Fibroblast of lung (primary cell): ENCODE measurements around the gene DDAH1. TPM values are rescaled to one million over a fixed set of nuclear protein-coding genes. Genes with fewer than 3 reads are reported as not detected.
A peak's percentile ranks its signal among the peaks of the same experiment; 100 is the strongest.

Experiments
- DNase-seq, 2 donors: peaks; one replicate each; pipeline versions ENCODE4 v3.0.0 to v3.0.0-alpha.2; 2010; ENCODE audit warnings: low read depth in 2 of 2
- H2AFZ ChIP-seq: 2 replicates; pipeline ENCODE4 v1.5.1; 2012; ENCODE audit warnings: low read length, control low read depth, inconsistent platforms
- H3K27ac ChIP-seq: 2 replicates; pipeline ENCODE4 v1.5.1; 2011; ENCODE audit warnings: low read length, control low read depth; ENCODE audit not compliant: insufficient read depth
- H3K27me3 ChIP-seq: 2 replicates; pipeline ENCODE4 v1.5.1; 2011; ENCODE audit warnings: mild to moderate bottlenecking, low read length; ENCODE audit not compliant: control insufficient read depth, insufficient read depth
- H3K36me3 ChIP-seq: 2 replicates; pipeline ENCODE4 v1.5.1; 2011; ENCODE audit warnings: low read length; ENCODE audit not compliant: control insufficient read depth, insufficient read depth
- H3K4me1 ChIP-seq: 2 replicates; pipeline ENCODE4 v1.5.1; 2011; ENCODE audit warnings: low read length; ENCODE audit not compliant: control insufficient read depth, insufficient read depth; ENCODE audit errors: extremely low read depth
- H3K4me2 ChIP-seq: 2 replicates; pipeline ENCODE4 v1.5.1; 2011; ENCODE audit warnings: low read length, control low read depth; ENCODE audit not compliant: insufficient read depth; ENCODE audit errors: extremely low read depth
- H3K4me3 ChIP-seq, 4 experiments: fragments of 200-600 bp in 1 of 4; sonication (generic) in 1 of 4; replicated peaks in 1 of 4; 2 replicates each; pipeline ENCODE4 v1.5.1; 2011 to 2016; ENCODE audit warnings: low read length in 4 of 4, low read depth in 3 of 4, mild to moderate bottlenecking in 3 of 4, control low read depth in 2 of 4, inconsistent platforms in 1 of 4, mixed read lengths in 1 of 4; ENCODE audit not compliant: insufficient read depth in 1 of 4; ENCODE audit errors: control extremely low read depth in 1 of 4
- H3K79me2 ChIP-seq: 2 replicates; pipeline ENCODE4 v1.5.1; 2012; ENCODE audit warnings: mild to moderate bottlenecking, low read length, inconsistent platforms; ENCODE audit not compliant: control insufficient read depth, insufficient read depth
- H3K9ac ChIP-seq: 2 replicates; pipeline ENCODE4 v1.5.1; 2011; ENCODE audit warnings: mild to moderate bottlenecking, low read length, control low read depth; ENCODE audit not compliant: insufficient read depth
- H3K9me3 ChIP-seq: 2 replicates; pipeline ENCODE4 v1.5.1; 2012; ENCODE audit warnings: low read depth, low read length; ENCODE audit not compliant: control insufficient read depth, insufficient read depth
- H4K20me1 ChIP-seq: 2 replicates; pipeline ENCODE4 v1.5.1; 2011; ENCODE audit warnings: low read length; ENCODE audit not compliant: control insufficient read depth, insufficient read depth; ENCODE audit errors: extremely low read depth
- CTCF ChIP-seq, 2 donors: IDR thresholded peaks in 1 of 2; conservative IDR thresholded peaks in 1 of 2; 1 replicate in 1 of 2; 2 replicates in 1 of 2; pipeline ENCODE4 v1.5.1; 2011 to 2012; ENCODE audit warnings: low read length in 2 of 2, control low read depth in 1 of 2, inconsistent platforms in 1 of 2, low read depth in 1 of 2, mild to moderate bottlenecking in 1 of 2
- EZH2 ChIP-seq: IDR thresholded peaks from 2 replicates; pipeline ENCODE4 v1.5.1; 2012; ENCODE audit warnings: low read length, control low read depth, mild to moderate bottlenecking; ENCODE audit errors: missing control alignments
- polyA plus RNA-seq, 2 donors: library from polyadenylated mRNA; depleted of rRNA in 1 of 2; stranded (reverse) in 1 of 2; unstranded in 1 of 2; fragments of >200 nt; gene quantifications; 2 replicates each; pipeline ENCODE4 v1.2.1, GENCODE V29; 2011 to 2012; ENCODE audit warnings: missing spikeins in 1 of 2
- total RNA-seq: library from RNA; depleted of rRNA; stranded (reverse); fragments of >200 nt; gene quantifications from 2 replicates; pipeline ENCODE4 v1.2.1, GENCODE V29; 2014

Gene DDAH1
- total and polyA plus RNA-seq, 2 donors (not counting 1 experiment from before 2014, with no cell fraction given), result 50.0 to 218 TPM

- Histone ChIP-seq H2AFZ (no peak overlapping the region), H3K27me3 (no peaks in the 10 kb centered on the region), H3K4me3 (no peak overlapping the region), H3K36me3 (no peaks in the 10 kb centered on the region), H3K79me2 (peaks cover 25% of the 10 kb centered on the region), H3K4me2 (no peak overlapping the region), H4K20me1 (no peaks in the 10 kb centered on the region), H3K9me3 (no peaks in the 10 kb centered on the region), H3K27ac (no peak overlapping the region), H3K9ac (no peak overlapping the region), H3K4me1 (peaks cover 19% of the 10 kb centered on the region)
- TF ChIP-seq CTCF (conservative IDR thresholded peaks at IDR 0.05 in 1 of 2, IDR thresholded peaks at IDR 0.05 in 1 of 2; ENCODE audit: low read depth in 1 of 2, low read length in 2 of 2) (no peak), EZH2 (no peak)
- no peak for DNase-seq
Observed at GRCh38 chr1:85361606-85362296, 103.2 kb downstream of the DDAH1 start.

GRCh38 chr1:85360730-85361493, 104.0 kb downstream of the DDAH1 start:
- Histone ChIP-seq H2AFZ (no peak overlapping the region), H3K9me3 (no peaks in the 10 kb centered on the region), H3K27me3 (no peaks in the 10 kb centered on the region), H3K4me3 (no peak overlapping the region), H3K4me1 (peaks cover 16% of the 10 kb centered on the region), H3K79me2 (peaks cover 25% of the 10 kb centered on the region), H3K9ac (no peak overlapping the region), H4K20me1 (no peaks in the 10 kb centered on the region), H3K27ac (peak overlapping the region; percentile 26), H3K4me2 (peak overlapping the region; percentile 72), H3K36me3 (no peaks in the 10 kb centered on the region)
- peak; percentile 71 to 96 for DNase-seq
- TF ChIP-seq EZH2, result no peak
- TF ChIP-seq CTCF (conservative IDR thresholded peaks at IDR 0.05 in 1 of 2, IDR thresholded peaks at IDR 0.05 in 1 of 2; ENCODE audit: low read depth in 1 of 2, low read length in 2 of 2), result no peak

GRCh38 chr1:85359874-85360721, 104.9 kb downstream of the DDAH1 start:
- peaks cover 18% of the 10 kb centered on the region for H3K79me2 ChIP-seq
- H2AFZ ChIP-seq, result no peak overlapping the region
- no peak overlapping the region for H3K9ac ChIP-seq
- TF ChIP-seq CTCF (conservative IDR thresholded peaks at IDR 0.05 in 1 of 2, IDR thresholded peaks at IDR 0.05 in 1 of 2; ENCODE audit: low read depth in 1 of 2, low read length in 2 of 2), result no peak
- TF ChIP-seq EZH2, result no peak
- no peaks in the 10 kb centered on the region for H3K36me3 ChIP-seq
- no peaks in the 10 kb centered on the region for H3K27me3 ChIP-seq
- H3K27ac ChIP-seq, result peak overlapping the region; percentile 26
- H4K20me1 ChIP-seq, result no peaks in the 10 kb centered on the region
- H3K4me1 ChIP-seq, result peaks cover 14% of the 10 kb centered on the region
- peak; percentile 17 to 71 for DNase-seq
- peak overlapping the region in 1 of 4 experiments; percentile 8 for H3K4me3 ChIP-seq
- peak overlapping the region; percentile 72 for H3K4me2 ChIP-seq
- H3K9me3 ChIP-seq, result no peaks in the 10 kb centered on the region
